Measurements from ENCODE around the gene CIAO3.
"Not testable (repeated sequence)": the region's sequence is repeated elsewhere in the genome, so short reads cannot be mapped to it uniquely, and the experiment has no call there.

GRCh38 chr16:691242-691641, 49.6 kb downstream of the CIAO3 start:
- not testable (repeated sequence) for TF ChIP-seq POLR2A (IDR thresholded peaks at IDR 0.05; ENCODE audit: borderline replicate concordance, extremely low read depth, insufficient read depth, insufficient read length); CTCF (IDR thresholded peaks at IDR 0.05 in 2 of 3, conservative IDR thresholded peaks at IDR 0.05 in 1 of 3; ENCODE audit: borderline replicate concordance in 1 of 3, insufficient read depth in 1 of 3, low read depth in 2 of 3, low read length in 2 of 3); YY1 (IDR thresholded peaks at IDR 0.05; ENCODE audit: extremely low read depth, insufficient replicate concordance, low read depth, low read length); POLR2AphosphoS5 (IDR thresholded peaks at IDR 0.05; ENCODE audit: low read depth, low read length); CEBPB (IDR thresholded peaks at IDR 0.05; ENCODE audit: low read depth); ELF1 (IDR thresholded peaks at IDR 0.05; ENCODE audit: borderline replicate concordance, low read depth); EZH2 (IDR thresholded peaks at IDR 0.05); REST (IDR thresholded peaks at IDR 0.05; ENCODE audit: low read depth); SP1 (IDR thresholded peaks at IDR 0.05; ENCODE audit: low read depth)
